Measurements from ENCODE around the gene EPN2. TPM values are rescaled to one million over a fixed set of nuclear protein-coding genes. Genes with fewer than 3 reads are reported as not detected.

The EPN2 gene
- polyA plus RNA-seq, 1 of the 3 experiments (the other 2 are of a cell fraction) = 38.9 TPM

- Histone ChIP-seq H3K4me2 (peak overlapping the region; percentile 34; the same call in 1 of the 2 replicates), H3K9me3 (no peaks in the 10 kb centered on the region), H3F3A (replicated peaks; ENCODE audit: insufficient read depth) (peaks cover 8% of the 10 kb centered on the region), H3K9ac (no peak overlapping the region), H3K27me3 (ENCODE audit: insufficient read depth) (no peaks in the 10 kb centered on the region), H3K27ac (ENCODE audit: low read depth in 2 of 2, low read length in 1 of 2) (peak overlapping the region in 1 of 2 experiments; percentile 77; a peak in 2 of 4 replicates), H3K9me2 (no peaks in the 10 kb centered on the region), H3K4me3 (ENCODE audit: low read depth in 2 of 2, low read length in 1 of 2) (no peak overlapping the region), H4K20me1 (ENCODE audit: insufficient read depth) (no peaks in the 10 kb centered on the region), H3K36me3 (replicated peaks in 1 of 2; ENCODE audit: control insufficient read depth in 1 of 2, insufficient read depth in 2 of 2, low read length in 1 of 2) (peaks cover 19 to 37% of the 10 kb centered on the region in 2 experiments), H2AFZ (ENCODE audit: low read depth) (no peak overlapping the region), H3K79me2 (ENCODE audit: insufficient read depth) (no peaks in the 10 kb centered on the region), H3K4me1 (ENCODE audit: control insufficient read depth in 1 of 2, insufficient read depth in 2 of 2, low read depth in 1 of 2, low read length in 1 of 2) (peaks cover 10 to 16% of the 10 kb centered on the region in 2 experiments; a peak in 3 of 4 replicates)
- TF ChIP-seq USF1 (IDR thresholded peaks at IDR 0.05; ENCODE audit: borderline replicate concordance, low read depth) (no peak), FOXJ3 (CRISPR knock-in tag; IDR thresholded peaks at IDR 0.05) (no peak), TAF1 (IDR thresholded peaks at IDR 0.05; ENCODE audit: borderline replicate concordance, low read depth, low read length) (no peak), RAD21 (IDR thresholded peaks at IDR 0.05; ENCODE audit: low read length) (no peak), CHD2 (IDR thresholded peaks at IDR 0.05; ENCODE audit: low read length, partially characterized antibody) (no peak), SIN3A (IDR thresholded peaks at IDR 0.05; ENCODE audit: borderline replicate concordance, low read depth, low read length) (no peak)
- ChIA-PET CTCF (no interaction called here), POLR2A (no interaction called here)
- no peak for DNase-seq
- WGBS (ENCODE audit: low lambda C conversion rate) = 93% methylated on average over 5 of the region's 5 CpGs
Measured at GRCh38 chr17:19311016-19311415, 73.8 kb downstream of the EPN2 start.

GRCh38 chr17:19311421-19312215, 74.5 kb downstream of the EPN2 start:
- Histone ChIP-seq H3K36me3 (replicated peaks in 1 of 2; ENCODE audit: control insufficient read depth in 1 of 2, insufficient read depth in 2 of 2, low read length in 1 of 2) (peaks cover 19 to 41% of the 10 kb centered on the region in 2 experiments), H3F3A (replicated peaks; ENCODE audit: insufficient read depth) (peaks cover 8% of the 10 kb centered on the region), H3K27ac (ENCODE audit: low read depth in 2 of 2, low read length in 1 of 2) (peak overlapping the region; percentile 31 to 77; a peak in 3 of 4 replicates), H3K4me1 (ENCODE audit: control insufficient read depth in 1 of 2, insufficient read depth in 2 of 2, low read depth in 1 of 2, low read length in 1 of 2) (peaks cover 10 to 16% of the 10 kb centered on the region in 2 experiments; a peak in 3 of 4 replicates), H3K79me2 (ENCODE audit: insufficient read depth) (no peaks in the 10 kb centered on the region), H3K9me2 (no peaks in the 10 kb centered on the region), H3K4me2 (peak overlapping the region; percentile 39), H3K9me3 (no peaks in the 10 kb centered on the region), H2AFZ (ENCODE audit: low read depth) (no peak overlapping the region), H3K4me3 (ENCODE audit: low read depth in 2 of 2, low read length in 1 of 2) (peak overlapping the region in 1 of 2 experiments; percentile 33; a peak in 1 of 4 replicates), H3K9ac (peak overlapping the region; percentile 42; the same call in 1 of the 2 replicates), H3K27me3 (ENCODE audit: insufficient read depth) (no peaks in the 10 kb centered on the region), H4K20me1 (ENCODE audit: insufficient read depth) (no peaks in the 10 kb centered on the region)
- POLR2A ChIA-PET = interaction anchor here (0.7 kb wide), 1 partner anchor 12 kb away, joined by 3 read pairs; no protein-coding TSS in a partner anchor
- peak; percentile 48; the same call in 1 of the 2 replicates for TF ChIP-seq FOSL2 (IDR thresholded peaks at IDR 0.05; ENCODE audit: borderline replicate concordance, low read depth)
- no peak for TF ChIP-seq TCF12 (IDR thresholded peaks at IDR 0.05)
- DNase-seq = no peak
- CTCF ChIA-PET = no interaction called here
- WGBS (ENCODE audit: low lambda C conversion rate) = 63% methylated on average over 6 of the region's 6 CpGs

GRCh38 chr17:19312406-19312805, 75.2 kb downstream of the EPN2 start:
- Histone ChIP-seq H3F3A (replicated peaks; ENCODE audit: insufficient read depth) (peaks cover 8% of the 10 kb centered on the region), H3K4me2 (peak overlapping the region; percentile 39; the same call in 1 of the 2 replicates), H3K36me3 (replicated peaks in 1 of 2; ENCODE audit: control insufficient read depth in 1 of 2, insufficient read depth in 2 of 2, low read length in 1 of 2) (peaks cover 19 to 44% of the 10 kb centered on the region in 2 experiments), H3K9ac (0 out of 2 replicates have a peak overlapping the region, but pooled peaks have one; percentile 42), H3K9me2 (no peaks in the 10 kb centered on the region), H3K4me1 (ENCODE audit: control insufficient read depth in 1 of 2, insufficient read depth in 2 of 2, low read depth in 1 of 2, low read length in 1 of 2) (peaks cover 10 to 16% of the 10 kb centered on the region in 2 experiments; a peak in 3 of 4 replicates), H4K20me1 (ENCODE audit: insufficient read depth) (no peaks in the 10 kb centered on the region), H3K27ac (ENCODE audit: low read depth in 2 of 2, low read length in 1 of 2) (peak overlapping the region in 1 of 2 experiments; percentile 77; a peak in 2 of 4 replicates), H3K9me3 (no peaks in the 10 kb centered on the region), H3K27me3 (ENCODE audit: insufficient read depth) (no peaks in the 10 kb centered on the region), H2AFZ (ENCODE audit: low read depth) (no peak overlapping the region), H3K79me2 (ENCODE audit: insufficient read depth) (no peaks in the 10 kb centered on the region), H3K4me3 (ENCODE audit: low read depth in 2 of 2, low read length in 1 of 2) (no peak overlapping the region)
- WGBS (ENCODE audit: low lambda C conversion rate) = 88% methylated on average over 4 of the region's 7 CpGs
- no peak for DNase-seq
- ChIA-PET CTCF (no interaction called here), POLR2A (interaction anchor here (0.7 kb wide), 1 partner anchor 13 kb away, joined by 3 read pairs; no protein-coding TSS in a partner anchor)
- no peak for TF ChIP-seq SMC3 (IDR thresholded peaks at IDR 0.05; ENCODE audit: low read depth, low read length)
- TF ChIP-seq RXRA (IDR thresholded peaks at IDR 0.05; ENCODE audit: borderline replicate concordance, low read depth) = no peak
- TF ChIP-seq EZH2phosphoT487 (IDR thresholded peaks at IDR 0.05; ENCODE audit: borderline replicate concordance, low read depth) = no peak
- TF ChIP-seq NRF1 (IDR thresholded peaks at IDR 0.05; ENCODE audit: low read depth, low read length) = no peak
- TF ChIP-seq IRF3 (IDR thresholded peaks at IDR 0.05; ENCODE audit: low read depth, low read length) = no peak
- no peak for TF ChIP-seq ZBTB33 (IDR thresholded peaks at IDR 0.05; ENCODE audit: borderline replicate concordance, low read depth)

Measured in SK-N-SH (cell line).